ENCODE results near the gene BDKRB2. TPM values are rescaled to one million over a fixed set of nuclear protein-coding genes. Genes with fewer than 3 reads are reported as not detected.

BDKRB2 gene
- total RNA-seq, 1 experiment from 2014 or later, result 0.15 TPM

DNA sequence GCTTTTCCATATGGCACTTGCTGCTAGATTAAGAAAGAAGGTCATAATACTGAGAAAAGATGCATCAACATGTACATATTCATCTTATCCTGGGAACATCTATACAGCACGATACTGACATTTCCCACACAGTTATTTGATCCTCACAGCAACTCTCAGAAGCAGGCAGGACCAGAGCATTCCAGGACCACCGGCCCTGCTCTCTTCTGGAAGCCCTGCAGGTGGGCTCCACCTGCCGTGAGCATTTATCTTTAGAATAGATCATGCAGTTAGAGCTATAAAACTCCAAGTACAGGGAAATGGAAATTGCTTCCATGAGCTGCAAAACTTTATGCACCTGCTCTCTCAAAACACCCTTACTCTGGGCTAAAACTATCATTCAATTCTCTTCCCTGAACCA, 45.8 kb downstream of the BDKRB2 start:
- Histone ChIP-seq H4K5ac (ENCODE audit: insufficient read length, low read depth, low read length) (no peak overlapping the region), H3K9me3 (ENCODE audit: control insufficient read depth, low read depth, low read length) (no peaks in the 10 kb centered on the region), H4K91ac (ENCODE audit: insufficient read length, low read depth, low read length) (no peak overlapping the region), H3K27ac (ENCODE audit: insufficient read length, low read depth, low read length) (no peak overlapping the region), H3K27me3 (ENCODE audit: insufficient read depth, low read length) (no peaks in the 10 kb centered on the region), H2BK120ac (ENCODE audit: low read depth, low read length, poor library complexity, severe bottlenecking) (no peak overlapping the region), H3K18ac (ENCODE audit: insufficient read length, low read depth, low read length) (no peak overlapping the region), H3K14ac (ENCODE audit: insufficient read depth, low read length) (no peak overlapping the region), H3K79me2 (ENCODE audit: insufficient read depth, low read length) (no peaks in the 10 kb centered on the region), H2AK5ac (ENCODE audit: insufficient read length, low read length) (no peak overlapping the region), H4K8ac (replicated peaks; ENCODE audit: insufficient read length, low read depth, low read length) (no peak overlapping the region), H3K4me1 (ENCODE audit: insufficient read depth, low read length) (peaks cover 3% of the 10 kb centered on the region; the same call in 1 of the 2 replicates), H2BK5ac (ENCODE audit: insufficient read length, low read length) (no peak overlapping the region), H4K20me1 (ENCODE audit: control insufficient read depth, insufficient read depth, insufficient read length) (no peaks in the 10 kb centered on the region), H3K23ac (ENCODE audit: insufficient read length, low read depth, low read length) (no peak overlapping the region), H2BK12ac (ENCODE audit: insufficient read length, low read depth, low read length) (no peak overlapping the region), H3K4ac (ENCODE audit: low read depth, low read length) (no peak overlapping the region), H2AFZ (ENCODE audit: low read length) (no peak overlapping the region), H2BK20ac (ENCODE audit: low read depth, low read length, poor library complexity, severe bottlenecking) (no peak overlapping the region), H3K4me2 (ENCODE audit: insufficient read depth, insufficient read length, low read length) (no peak overlapping the region), H3K56ac (ENCODE audit: insufficient read length, low read depth, low read length) (no peak overlapping the region), H2BK15ac (ENCODE audit: low read depth, low read length) (no peak overlapping the region), H3K79me1 (ENCODE audit: insufficient read depth, low read depth, low read length, poor library complexity, severe bottlenecking) (no peaks in the 10 kb centered on the region), H3K23me2 (ENCODE audit: insufficient read length, low read depth, low read length, poor library complexity, severe bottlenecking) (no peaks in the 10 kb centered on the region), H3K9ac (ENCODE audit: extremely low read depth, insufficient read length, low read length) (no peak overlapping the region), H3T11ph (ENCODE audit: low read length) (no peak overlapping the region)
- Mint-ChIP-seq H3K4me3 (no peak overlapping the region), H3K27ac (no peak overlapping the region), H3K4me1 (peaks cover 19 to 22% of the 10 kb centered on the region in 2 experiments), H3K27me3 (ENCODE audit: low read depth) (peaks cover 10% of the 10 kb centered on the region), H3K9me3 (no peaks in the 10 kb centered on the region; a peak in 1 of 5 replicates), H3K36me3 (ENCODE audit: insufficient read depth in 1 of 3, low read depth in 3 of 3) (no peaks in the 10 kb centered on the region; a peak in 1 of 7 replicates)
- TF ChIP-seq CTCF (conservative IDR thresholded peaks at IDR 0.05), result no peak
- WGBS (ENCODE audit: extremely low coverage, insufficient read length, low lambda C conversion rate), result no CpG with 5 or more reads among the region's 3 CpGs
- no peak for DNase-seq
